IPS-18c (cell line): Measurements from ENCODE around the gene VKORC1.

Experiments
- H3K4me3 ChIP-seq: 2 replicates; pipeline ENCODE4 v1.7.0; 2013; ENCODE audit warnings: low read depth, mild to moderate bottlenecking, low read length, moderate library complexity; ENCODE audit not compliant: insufficient read depth
- H3K9me3 ChIP-seq: one replicate; pipeline ENCODE4 v1.6.1; 2013; ENCODE audit warnings: mild to moderate bottlenecking, low read length, moderate library complexity; ENCODE audit not compliant: control insufficient read depth, insufficient read depth

VKORC1 gene

GRCh38 chr16:31090540-31090939, 4.1 kb downstream of the VKORC1 start:
- H3K9me3 ChIP-seq = no peaks in the 10 kb centered on the region
- no peak overlapping the region for H3K4me3 ChIP-seq

DNA sequence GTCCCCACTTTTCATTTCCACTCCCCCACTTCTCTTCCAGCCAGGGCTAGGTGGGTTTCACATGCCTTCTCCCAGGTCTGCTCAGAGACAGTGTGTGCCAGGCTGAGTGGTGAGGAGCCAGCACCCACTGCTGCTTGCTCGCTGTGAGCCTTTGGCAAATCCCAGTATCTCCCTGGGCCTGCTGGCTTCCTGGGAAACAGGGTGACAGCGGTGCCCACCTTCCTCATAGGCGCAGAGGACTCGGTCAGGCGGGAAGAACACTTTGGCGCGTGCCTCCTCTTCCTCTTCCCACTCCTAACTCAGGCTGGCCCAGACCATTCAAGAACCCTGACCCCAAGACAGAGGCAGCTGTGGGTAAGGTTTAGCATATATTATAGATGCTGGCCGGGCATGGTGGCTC, 5.4 kb downstream of the VKORC1 start:
- Histone ChIP-seq H3K9me3 (no peaks in the 10 kb centered on the region), H3K4me3 (no peak overlapping the region)

GRCh38 chr16:31088459-31089183, 6.0 kb downstream of the VKORC1 start, which contains the start of gene PRSS53:
Gene PRSS53 (minus strand): TSS chr16:31088943. CDS start chr16:31088809, 134 bp downstream.
- Histone ChIP-seq H3K4me3 (no peak within 1 kb of the TSS), H3K9me3 (no peaks in the 10 kb centered on the region)

DNA sequence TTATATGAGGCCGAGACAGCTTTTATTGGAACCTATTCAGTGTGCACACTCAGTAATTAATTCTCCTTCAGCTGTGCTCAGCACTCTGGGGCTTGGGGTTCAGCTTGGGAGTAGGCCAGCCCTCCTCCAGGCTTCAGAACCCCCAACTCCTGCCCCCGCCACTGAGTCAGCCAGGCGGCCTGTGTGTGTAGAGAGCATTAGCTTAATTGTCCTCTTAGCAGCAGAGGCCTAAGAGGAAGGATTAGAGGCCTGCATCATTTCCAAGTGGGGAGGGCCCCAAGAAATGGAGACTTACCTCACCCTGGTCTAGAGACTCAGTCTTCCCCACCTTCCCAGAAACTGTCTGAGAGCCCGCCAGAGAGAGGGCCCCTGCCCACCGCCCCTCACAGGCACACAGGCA, 6.6 kb downstream of the VKORC1 start:
- Histone ChIP-seq H3K4me3 (no peak overlapping the region), H3K9me3 (no peaks in the 10 kb centered on the region)

GRCh38 chr16:31087481-31087880, 7.1 kb downstream of the VKORC1 start:
- H3K9me3 ChIP-seq = no peaks in the 10 kb centered on the region
- H3K4me3 ChIP-seq = no peak overlapping the region

DNA sequence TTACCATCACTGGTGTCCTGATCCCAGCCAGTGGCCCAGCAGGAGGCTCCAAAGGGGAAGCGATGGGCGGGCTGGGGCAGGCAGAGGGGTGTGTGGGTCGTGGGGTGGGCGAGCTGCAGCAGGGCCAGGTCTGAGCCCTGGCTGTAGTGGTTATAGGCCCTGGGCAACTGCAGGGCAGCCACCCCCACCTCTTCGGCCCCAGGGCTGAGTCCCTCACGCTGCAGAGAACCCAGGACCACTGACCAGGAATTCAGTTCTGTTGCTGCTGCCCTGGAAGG, 8.0 kb downstream of the VKORC1 start:
- Histone ChIP-seq H3K9me3 (no peaks in the 10 kb centered on the region), H3K4me3 (no peak overlapping the region)

DNA sequence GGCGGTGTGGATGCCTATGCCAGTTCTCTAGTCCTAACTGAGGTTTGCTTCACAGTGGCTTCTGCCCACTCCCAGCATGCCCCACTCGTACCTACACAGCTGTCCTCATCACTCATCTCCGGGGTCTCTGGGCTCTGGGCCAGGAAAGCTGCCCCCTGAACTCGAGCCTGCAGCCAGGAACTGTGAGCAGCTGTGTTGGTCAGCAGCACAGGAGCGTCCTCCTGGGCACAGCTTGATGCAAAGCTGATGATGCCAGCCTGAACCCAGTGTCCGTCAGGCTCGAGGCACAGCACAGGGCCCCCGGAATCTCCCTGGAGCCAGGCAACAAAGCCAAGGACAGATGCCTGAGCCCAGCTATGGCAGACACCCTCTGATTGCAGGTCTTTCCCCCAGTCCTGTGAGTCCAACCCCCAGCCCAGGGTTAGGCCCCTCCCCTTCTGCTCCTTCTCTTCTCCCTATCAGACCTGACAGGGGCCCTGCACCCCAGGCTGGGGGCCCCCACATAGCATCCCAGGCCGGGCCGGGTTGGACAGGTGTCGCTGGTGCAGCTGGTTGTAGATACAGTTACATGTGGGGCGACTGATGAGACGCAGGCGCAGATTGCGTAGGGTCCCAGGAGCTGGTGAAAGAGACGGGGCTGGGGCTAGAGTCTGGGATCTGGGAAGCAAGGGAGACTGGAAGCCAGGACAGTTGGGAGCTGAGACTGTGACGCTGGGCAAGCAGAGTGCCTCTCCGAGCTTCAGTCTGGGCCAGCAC, 8.5 kb downstream of the VKORC1 start:
- H3K4me3 ChIP-seq = no peak overlapping the region
- H3K9me3 ChIP-seq = no peaks in the 10 kb centered on the region

GRCh38 chr16:31085411-31085810, 9.2 kb downstream of the VKORC1 start:
- Histone ChIP-seq H3K4me3 (no peak overlapping the region), H3K9me3 (no peaks in the 10 kb centered on the region)

GRCh38 chr16:31084584-31085302, 9.9 kb downstream of the VKORC1 start:
- Histone ChIP-seq H3K4me3 (no peak overlapping the region), H3K9me3 (no peaks in the 10 kb centered on the region)

GRCh38 chr16:31083981-31084380, 10.6 kb downstream of the VKORC1 start:
- no peak overlapping the region for H3K4me3 ChIP-seq
- no peaks in the 10 kb centered on the region for H3K9me3 ChIP-seq

DNA sequence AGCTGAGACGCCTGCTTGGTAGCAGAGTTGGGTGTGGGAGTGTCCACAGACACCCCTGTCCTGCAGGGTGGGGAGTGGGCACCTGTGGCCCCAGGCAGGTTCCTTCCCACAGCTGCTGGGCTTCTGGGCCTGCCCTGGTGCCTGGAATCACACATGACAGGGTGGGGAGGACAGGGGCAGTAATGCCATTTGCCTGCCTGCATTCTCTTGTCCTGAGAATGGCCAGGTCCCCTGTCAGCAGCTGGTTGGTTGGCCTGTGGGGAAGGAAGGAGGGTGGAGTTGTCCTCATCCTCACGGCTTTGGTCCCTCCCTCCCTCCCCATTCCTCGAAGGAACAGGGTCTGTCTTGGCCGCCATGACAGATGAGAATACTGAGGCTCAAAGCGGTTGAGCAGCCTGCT, 11.0 kb downstream of the VKORC1 start:
- Histone ChIP-seq H3K9me3 (no peaks in the 10 kb centered on the region), H3K4me3 (no peak overlapping the region)

- no peaks in the 10 kb centered on the region for H3K9me3 ChIP-seq
These were observed 11.5 kb downstream of the VKORC1 start for GRCh38 chr16:31083081-31083480.

DNA sequence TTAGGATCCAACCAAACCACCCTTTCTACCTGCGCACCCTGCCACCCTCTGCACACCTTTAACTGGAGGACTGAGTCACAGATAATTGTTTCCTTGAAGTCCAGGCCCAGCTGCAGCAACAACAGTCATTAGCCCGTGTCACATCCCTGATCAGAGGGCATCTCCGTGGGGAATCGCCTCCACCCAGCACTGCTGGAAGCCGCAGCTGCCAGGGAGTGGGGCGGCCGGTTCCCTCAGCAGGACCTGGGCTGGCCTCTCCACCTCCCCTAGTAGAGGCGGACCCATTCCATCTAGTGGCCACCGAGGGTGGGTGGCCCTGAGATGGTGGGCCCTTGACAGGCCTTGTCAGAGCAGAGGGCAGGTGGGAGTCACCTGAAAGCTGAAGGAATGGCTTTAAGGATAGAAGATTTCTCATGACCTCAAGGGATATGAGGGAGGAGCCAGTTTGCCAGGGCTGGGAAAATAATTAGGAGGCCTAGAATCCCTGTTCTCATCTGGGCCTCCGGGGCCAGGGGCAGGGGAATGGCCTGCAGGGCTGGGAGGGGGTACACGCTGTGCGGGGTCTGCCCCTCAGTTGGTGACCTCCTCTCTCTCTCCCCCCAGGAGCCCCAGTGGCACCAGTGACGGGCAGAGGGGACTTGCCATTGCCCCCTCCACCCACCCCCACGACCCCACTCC, 12.1 kb downstream of the VKORC1 start:
- Histone ChIP-seq H3K4me3 (no peak overlapping the region), H3K9me3 (no peaks in the 10 kb centered on the region)

More at GRCh38 chr16:31083081-31083480, 11.5 kb downstream of the VKORC1 start:
- no peak overlapping the region for H3K4me3 ChIP-seq

DNA sequence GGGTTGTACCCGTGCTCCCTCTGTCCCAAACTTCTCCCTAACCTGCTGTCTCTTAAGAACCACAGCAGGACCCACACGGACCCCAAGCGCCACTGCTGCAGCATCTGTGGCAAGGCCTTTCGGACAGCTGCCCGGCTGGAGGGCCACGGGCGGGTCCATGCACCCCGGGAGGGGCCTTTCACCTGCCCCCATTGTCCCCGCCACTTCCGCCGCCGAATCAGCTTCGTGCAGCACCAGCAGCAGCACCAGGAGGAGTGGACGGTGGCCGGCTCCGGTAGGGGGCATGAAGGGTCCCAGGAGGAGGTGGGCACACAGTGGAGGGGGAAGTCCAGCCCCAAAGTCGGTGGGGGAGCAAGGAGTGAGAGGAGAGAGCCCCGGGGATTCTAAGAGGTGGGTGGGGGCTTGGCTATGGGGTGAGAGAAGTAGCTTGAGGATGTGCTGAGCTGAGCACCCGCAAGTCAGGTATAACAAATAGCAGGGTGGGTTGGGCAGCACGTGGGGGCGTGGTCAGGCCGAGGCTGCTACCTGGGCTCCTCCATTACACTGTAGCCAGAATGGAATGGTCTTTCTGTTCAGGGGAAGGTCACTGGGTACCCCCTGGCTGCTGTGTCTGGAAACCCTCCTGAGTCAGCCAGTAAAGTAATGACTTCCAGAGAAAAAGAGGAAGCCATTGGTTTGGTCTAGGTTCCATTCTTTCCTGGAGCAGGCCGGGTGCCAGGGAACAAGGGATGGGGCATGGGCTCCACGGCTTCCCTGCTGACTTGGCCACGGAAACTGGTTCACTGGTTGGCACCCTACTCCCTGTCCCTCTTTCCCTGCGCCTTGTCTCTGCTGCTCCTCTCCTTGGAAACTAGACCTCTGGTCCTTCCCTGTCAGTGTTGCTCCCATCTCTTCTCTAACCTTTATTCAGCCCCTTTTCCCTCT, 12.9 kb downstream of the VKORC1 start:
- Histone ChIP-seq H3K4me3 (no peak overlapping the region), H3K9me3 (no peaks in the 10 kb centered on the region)

DNA sequence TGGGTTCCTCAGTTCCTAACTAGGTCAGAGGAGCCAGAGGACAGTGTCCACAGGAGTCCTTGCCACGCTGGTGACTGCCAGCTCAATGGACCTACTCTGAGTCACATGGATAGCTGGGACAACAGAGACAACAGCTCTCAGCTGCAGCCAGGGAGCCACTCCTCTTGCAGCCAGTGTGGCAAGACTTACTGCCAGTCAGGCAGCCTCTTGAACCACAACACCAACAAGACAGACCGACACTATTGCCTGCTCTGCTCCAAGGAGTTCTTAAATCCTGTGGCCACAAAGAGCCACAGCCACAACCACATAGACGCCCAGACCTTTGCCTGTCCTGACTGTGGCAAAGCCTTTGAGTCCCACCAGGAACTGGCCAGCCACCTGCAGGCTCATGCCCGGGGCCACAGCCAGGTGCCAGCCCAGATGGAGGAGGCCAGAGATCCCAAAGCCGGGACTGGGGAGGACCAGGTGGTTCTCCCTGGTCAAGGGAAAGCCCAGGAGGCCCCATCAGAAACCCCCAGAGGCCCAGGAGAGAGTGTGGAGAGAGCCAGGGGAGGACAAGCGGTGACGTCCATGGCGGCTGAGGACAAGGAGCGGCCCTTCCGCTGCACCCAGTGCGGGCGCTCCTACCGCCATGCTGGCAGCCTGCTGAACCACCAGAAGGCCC, 13.7 kb downstream of the VKORC1 start:
- H3K4me3 ChIP-seq = no peak overlapping the region
- no peaks in the 10 kb centered on the region for H3K9me3 ChIP-seq

GRCh38 chr16:31080035-31080629, 14.5 kb downstream of the VKORC1 start:
- Histone ChIP-seq H3K4me3 (no peak overlapping the region), H3K9me3 (no peaks in the 10 kb centered on the region)
